Frontal cortex (tissue), 4 donors: ENCODE measurements around the gene TMEM11. TPM values are rescaled to one million over a fixed set of nuclear protein-coding genes. Genes with fewer than 3 reads are reported as not detected.

Source experiments
- DNase-seq, 2 donors: peaks; one replicate each; pipeline ENCODE4 v3.0.0; 2012; ENCODE audit warnings: low spot score in 2 of 2
- FAIRE-seq: peaks from 2 replicates; lab custom pipeline; 2012; peaks lifted over from hg19 to GRCh38; lab: Jason Lieb, UNC
- total RNA-seq: library from RNA; depleted of rRNA; stranded (reverse); fragments of >200 nt; gene quantifications from one replicate; pipeline ENCODE4 v1.2.3, GENCODE V29; 2014
- donor health status: control.
- donor health status: control.
- donor health status: control.

Gene TMEM11
- total RNA-seq, 1 donor from 2014 or later: 11.0 TPM

- DNase-seq (no peak), FAIRE-seq (no peak)
These were observed 998 bp upstream of the TMEM11 start for GRCh38 chr17:21214777-21215541.

GRCh38 chr17:21213638-21214014, 335 bp downstream of the TMEM11 start:
- no peak for FAIRE-seq

GRCh38 chr17:21212826-21213637, 929 bp downstream of the TMEM11 start:
- DNase-seq (no peak), FAIRE-seq (no peak)

More at GRCh38 chr17:21213638-21214014, 335 bp downstream of the TMEM11 start:
- DNase-seq: peak in 1 of 2 donors; percentile 62

GRCh38 chr17:21211825-21212479, 2.0 kb downstream of the TMEM11 start:
- no peak for FAIRE-seq
- no peak for DNase-seq

GRCh38 chr17:21210411-21211076, 3.4 kb downstream of the TMEM11 start:
- FAIRE-seq: no peak
- no peak for DNase-seq

- DNase-seq: no peak
- no peak for FAIRE-seq
These were observed 4.3 kb downstream of the TMEM11 start for GRCh38 chr17:21209511-21210175.

GRCh38 chr17:21208352-21208751, 5.6 kb downstream of the TMEM11 start:
- no peak for DNase-seq
- no peak for FAIRE-seq

GRCh38 chr17:21204935-21205334, 9.0 kb downstream of the TMEM11 start:
- DNase-seq (no peak), FAIRE-seq (no peak)

GRCh38 chr17:21202512-21202911, 11.4 kb downstream of the TMEM11 start:
- DNase-seq (no peak), FAIRE-seq (no peak)

- DNase-seq: no peak
These were observed 12.1 kb downstream of the TMEM11 start for GRCh38 chr17:21201874-21202273.

GRCh38 chr17:21201298-21201595, 12.7 kb downstream of the TMEM11 start:
- DNase-seq (no peak), FAIRE-seq (no peak)

More at GRCh38 chr17:21201874-21202273, 12.1 kb downstream of the TMEM11 start:
- no peak for FAIRE-seq

GRCh38 chr17:21200590-21201297, 13.2 kb downstream of the TMEM11 start:
- FAIRE-seq: no peak

GRCh38 chr17:21199856-21200255, 14.1 kb downstream of the TMEM11 start:
- DNase-seq: no peak
- no peak for FAIRE-seq

More at GRCh38 chr17:21200590-21201297, 13.2 kb downstream of the TMEM11 start:
- no peak for DNase-seq

- DNase-seq (no peak), FAIRE-seq (no peak)
These were observed 14.7 kb downstream of the TMEM11 start for GRCh38 chr17:21199311-21199710.

GRCh38 chr17:21198411-21198810, 15.6 kb downstream of the TMEM11 start:
- no peak for DNase-seq
- no peak for FAIRE-seq

GRCh38 chr17:21196126-21196525, 17.8 kb downstream of the TMEM11 start:
- DNase-seq (no peak), FAIRE-seq (no peak)

GRCh38 chr17:21194703-21195102, 19.3 kb downstream of the TMEM11 start:
- DNase-seq (no peak), FAIRE-seq (no peak)

GRCh38 chr17:21194226-21194625, 19.7 kb downstream of the TMEM11 start:
- no peak for FAIRE-seq
- DNase-seq: no peak

GRCh38 chr17:21193031-21193430, 20.9 kb downstream of the TMEM11 start:
- DNase-seq (no peak), FAIRE-seq (no peak)
